HG02759 (cell line): ENCODE measurements around the gene FSTL4.
A peak's percentile ranks its signal among the peaks of the same experiment; 100 is the strongest.

Experiments used
- ATAC-seq: cut with Tn5 transposase; IDR thresholded peaks from one replicate; pipeline ENCODE4 v1.9.1; 2021; ENCODE audit warnings: mild to moderate bottlenecking, moderate library complexity; ENCODE audit not compliant: unreplicated experiment

Gene FSTL4

GRCh38 chr5:133253070-133253469 lies 359.3 kb downstream of the FSTL4 start:
- ATAC-seq = no peak

GRCh38 chr5:133252133-133252480 lies 360.2 kb downstream of the FSTL4 start:
- ATAC-seq = no peak

- ATAC-seq = no peak
Observed at GRCh38 chr5:133251296-133252132, 360.8 kb downstream of the FSTL4 start.

- ATAC-seq = no peak
Observed at GRCh38 chr5:133250527-133250926, 361.8 kb downstream of the FSTL4 start.

- no peak for ATAC-seq
Observed at GRCh38 chr5:133249593-133249992, 362.7 kb downstream of the FSTL4 start.

GRCh38 chr5:133247881-133248624 lies 364.3 kb downstream of the FSTL4 start:
- no peak for ATAC-seq

- no peak for ATAC-seq
Observed at GRCh38 chr5:133247151-133247709, 365.1 kb downstream of the FSTL4 start.

GRCh38 chr5:133246376-133247150 lies 365.8 kb downstream of the FSTL4 start:
- no peak for ATAC-seq

- no peak for ATAC-seq
Observed at GRCh38 chr5:133246053-133246370, 366.3 kb downstream of the FSTL4 start.

GRCh38 chr5:133245191-133246052 lies 366.9 kb downstream of the FSTL4 start:
- ATAC-seq = no peak

- ATAC-seq = peak; percentile 55
Observed at GRCh38 chr5:133244242-133244641, 368.1 kb downstream of the FSTL4 start.

- ATAC-seq = no peak
Observed at GRCh38 chr5:133243196-133243595, 369.1 kb downstream of the FSTL4 start.

GRCh38 chr5:133242221-133242835 lies 370.0 kb downstream of the FSTL4 start:
- ATAC-seq = no peak

- no peak for ATAC-seq
Observed at GRCh38 chr5:133241179-133242092, 370.9 kb downstream of the FSTL4 start.

GRCh38 chr5:133240425-133241091 lies 371.8 kb downstream of the FSTL4 start:
- no peak for ATAC-seq

- no peak for ATAC-seq
Observed at GRCh38 chr5:133238426-133239205, 373.7 kb downstream of the FSTL4 start.

- ATAC-seq = no peak
Observed at GRCh38 chr5:133236976-133237375, 375.4 kb downstream of the FSTL4 start.

- no peak for ATAC-seq
Observed at GRCh38 chr5:133236541-133236951, 375.8 kb downstream of the FSTL4 start.
